DND-41 (cell line): Measurements from ENCODE around the gene NTSR1.

ENCODE experiments used
- CTCF ChIP-seq: IDR thresholded peaks from 2 replicates; pipeline ENCODE4 v1.5.1; 2012; ENCODE audit warnings: borderline replicate concordance, low read length, moderate library complexity, mild to moderate bottlenecking; ENCODE audit not compliant: poor library complexity, severe bottlenecking; ENCODE audit errors: extremely low read depth
- EZH2 ChIP-seq: IDR thresholded peaks from 3 replicates; pipeline ENCODE4 v1.6.1; 2012; ENCODE audit warnings: borderline replicate concordance, low read depth, mild to moderate bottlenecking, moderate library complexity, low read length, inconsistent platforms; ENCODE audit not compliant: severe bottlenecking

- TF ChIP-seq CTCF (no peak), EZH2 (no peak)
Observed at GRCh38 chr20:62762801-62763368, 54.2 kb downstream of the NTSR1 start.
